Right ventricle myocardium inferior (tissue), 1 donor: ENCODE results near the gene STIM2. TPM values are rescaled to one million over a fixed set of nuclear protein-coding genes. Genes with fewer than 3 reads are reported as not detected.
"Not testable (repeated sequence)": the region's sequence is repeated elsewhere in the genome, so short reads cannot be mapped to it uniquely, and the experiment has no call there.

ENCODE experiments used
- ATAC-seq: fragments of 200-7000 bp; cut with Tn5 transposase; one replicate; pipeline ENCODE4 v1.9.1; 2020; ENCODE audit warnings: mild to moderate bottlenecking, moderate library complexity
- DNase-seq: peaks from one replicate; pipeline ENCODE4 v3.0.0; 2021; ENCODE audit errors: missing footprints
- intact Hi-C: fragments of 100-400 bp; cut with DNase I; formaldehyde crosslinking; loops from one replicate; pipeline ENCODE4 v1.11.0; 2022
- total RNA-seq: library from RNA; stranded (reverse); fragmentation: NEBNext Ultra II Directional; extraction: Animal tissue kit (Norgen Biotek cat#: 25700); gene quantifications from one replicate; pipeline ENCODE4 v1.2.1, GENCODE V29; 2021
- donor health status: DM: no; HTN: yes; CAD: no; lungs with severe emphysema.

Gene STIM2
- total RNA-seq, 1 donor from 2014 or later: 9.2 TPM

DNA sequence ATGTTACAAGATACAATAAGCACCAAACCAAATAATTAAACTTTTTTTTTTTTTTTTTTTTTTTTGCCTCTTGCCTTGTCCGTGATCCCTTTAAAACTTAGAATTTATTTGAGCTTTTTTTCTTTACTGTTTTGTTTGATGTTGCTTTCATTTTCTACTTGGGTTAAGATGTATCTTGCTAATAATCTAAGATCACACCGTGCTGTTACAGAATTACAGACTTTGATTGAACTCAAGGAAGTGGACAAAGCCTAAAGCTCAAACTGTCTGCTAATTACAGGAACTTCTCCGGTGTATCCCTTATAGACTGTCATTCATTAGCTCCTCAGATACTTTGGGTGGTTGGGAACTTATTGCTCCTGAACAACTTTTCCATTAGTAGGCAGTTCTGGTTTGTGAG is 26.5 kb downstream of the STIM2 start:
- no peak for DNase-seq
- no peak for ATAC-seq
- intact Hi-C loops: no loop called here

DNA sequence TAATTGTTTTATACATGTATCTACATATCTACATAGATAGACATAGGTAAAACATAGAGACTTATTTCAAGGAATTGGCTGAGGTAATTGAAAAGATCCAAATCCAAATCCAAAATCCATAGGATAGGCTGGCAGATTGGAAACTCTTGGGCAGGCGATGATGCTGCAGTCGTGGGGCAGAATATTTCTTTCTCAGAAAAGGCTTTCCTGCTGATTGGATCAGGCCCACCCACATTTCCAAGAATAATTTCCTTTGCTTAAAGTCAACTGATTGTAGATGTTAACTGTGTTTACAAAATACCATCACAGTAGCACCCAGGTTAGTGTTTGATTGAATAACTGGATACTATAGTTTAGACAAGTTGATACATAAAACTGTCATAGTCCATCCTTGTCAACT is 27.2 kb downstream of the STIM2 start:
- ATAC-seq (no peak), DNase-seq (no peak)
- intact Hi-C loops: no loop called here

DNA sequence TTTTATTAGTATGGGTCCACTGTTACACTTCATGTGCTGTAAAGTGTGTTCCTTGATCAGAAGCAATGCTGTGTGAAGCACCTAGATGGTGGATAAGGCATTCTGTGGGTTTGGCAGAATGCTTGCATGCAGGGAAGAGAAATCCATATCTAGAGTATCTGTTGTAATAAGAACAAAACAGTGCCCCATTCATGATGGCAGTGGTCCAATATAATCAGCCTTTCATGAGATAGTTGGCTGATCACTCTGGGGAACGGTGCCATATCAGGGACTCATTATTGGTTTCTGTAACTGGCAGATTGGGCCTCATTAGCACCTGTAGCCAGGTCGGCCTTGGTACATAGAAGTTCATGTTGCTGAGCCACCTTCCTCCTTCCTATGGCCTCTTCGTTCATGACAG is 28.7 kb downstream of the STIM2 start:
- intact Hi-C loops: no loop called here
- ATAC-seq (no peak), DNase-seq (no peak)

DNA sequence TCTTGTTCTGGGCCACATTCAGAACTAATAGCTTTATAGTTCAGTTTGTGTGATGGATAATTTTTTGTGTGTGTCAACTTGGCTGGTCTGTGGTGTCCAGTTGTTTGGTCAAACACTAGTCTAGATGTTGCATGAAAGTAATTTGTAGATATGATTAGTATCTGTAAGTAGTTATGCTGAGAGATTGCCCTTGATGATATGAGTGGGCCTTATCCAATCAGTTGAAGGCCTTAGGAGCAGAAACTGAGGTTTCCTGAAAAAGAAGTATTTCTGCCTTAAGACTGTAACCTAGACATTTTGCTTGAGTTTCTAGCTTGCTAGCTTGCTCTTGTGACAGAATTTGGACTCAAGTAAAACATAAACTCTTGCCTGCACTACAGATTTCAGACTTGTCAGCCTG is 30.4 kb downstream of the STIM2 start:
- intact Hi-C loops: no loop called here

DNA sequence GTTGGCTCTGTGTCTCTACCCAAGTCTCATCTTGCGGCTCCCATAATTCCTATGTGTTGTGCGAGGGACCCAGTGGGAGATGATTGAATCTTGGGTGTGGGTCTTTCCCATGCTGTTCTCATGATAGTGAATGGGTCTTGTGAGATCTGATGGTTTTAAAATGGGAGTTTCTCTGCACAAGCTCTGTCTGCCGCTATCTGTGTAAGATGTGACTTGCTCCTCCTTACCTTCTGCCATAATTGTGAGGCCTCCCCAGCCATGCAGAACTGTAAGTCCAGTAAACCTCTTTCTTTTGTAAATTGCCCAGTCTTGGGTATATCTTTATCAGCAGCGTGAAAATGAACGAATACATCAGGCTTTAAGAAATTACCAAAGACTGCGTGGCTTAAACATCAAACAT is 31.2 kb downstream of the STIM2 start:
- DNase-seq (no peak), ATAC-seq (no peak)
- intact Hi-C loops: no loop called here

More for the DNA sequence above, 30.4 kb downstream of the STIM2 start:
- no peak for ATAC-seq
- DNase-seq: no peak

DNA sequence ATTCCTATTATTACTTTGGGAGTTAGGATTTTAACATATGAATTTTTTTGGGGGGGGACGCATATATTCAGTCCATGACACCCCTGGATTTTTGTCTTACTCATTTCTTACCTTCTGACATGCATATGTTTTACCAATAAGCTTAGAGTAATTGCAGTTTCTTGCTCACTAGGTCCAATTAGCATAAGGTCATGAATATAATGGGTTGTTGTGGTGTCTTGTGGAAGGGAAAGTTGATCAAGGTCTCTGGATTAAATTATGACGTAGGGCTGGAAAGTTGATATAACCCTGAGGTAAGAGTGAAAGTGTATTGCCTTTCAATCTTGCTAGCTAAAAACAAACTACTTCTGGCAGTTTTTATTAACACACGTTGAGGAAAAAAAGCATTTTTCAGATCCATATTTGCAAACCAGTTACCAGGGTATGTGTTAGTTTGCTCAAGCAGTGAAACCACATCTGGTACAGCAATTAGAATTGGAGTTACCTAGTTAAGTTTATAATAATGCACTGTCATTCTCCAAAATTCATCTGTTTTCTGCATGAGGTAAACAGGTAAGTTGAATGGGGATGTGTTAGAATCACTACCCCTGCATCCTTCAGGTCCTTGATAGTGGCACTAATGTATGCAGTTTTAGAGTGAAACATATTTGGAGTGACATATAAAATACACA is 32.0 kb downstream of the STIM2 start:
- no peak for DNase-seq
- intact Hi-C loops: no loop called here
- no peak for ATAC-seq

DNA sequence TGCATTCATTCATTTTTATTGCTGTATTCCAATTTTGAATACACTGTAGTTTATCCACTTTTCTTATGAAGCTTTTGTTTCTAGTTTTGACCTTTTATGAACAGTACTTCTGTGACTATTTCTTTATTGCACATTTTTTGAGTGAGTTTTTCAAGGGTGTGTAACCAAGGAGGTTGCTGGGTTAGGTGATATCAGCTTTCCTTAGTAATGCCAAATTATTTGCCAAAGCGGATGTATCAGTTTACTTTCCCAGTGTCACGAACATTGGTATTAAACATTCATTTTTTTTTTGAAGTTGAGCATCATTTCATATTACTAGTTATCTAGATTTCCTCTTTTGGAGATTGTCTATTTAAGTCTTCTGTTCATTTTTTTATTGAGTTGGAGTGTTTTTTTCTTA is 32.9 kb downstream of the STIM2 start:
- intact Hi-C loops: no loop called here
- no peak for DNase-seq
- ATAC-seq: no peak

DNA sequence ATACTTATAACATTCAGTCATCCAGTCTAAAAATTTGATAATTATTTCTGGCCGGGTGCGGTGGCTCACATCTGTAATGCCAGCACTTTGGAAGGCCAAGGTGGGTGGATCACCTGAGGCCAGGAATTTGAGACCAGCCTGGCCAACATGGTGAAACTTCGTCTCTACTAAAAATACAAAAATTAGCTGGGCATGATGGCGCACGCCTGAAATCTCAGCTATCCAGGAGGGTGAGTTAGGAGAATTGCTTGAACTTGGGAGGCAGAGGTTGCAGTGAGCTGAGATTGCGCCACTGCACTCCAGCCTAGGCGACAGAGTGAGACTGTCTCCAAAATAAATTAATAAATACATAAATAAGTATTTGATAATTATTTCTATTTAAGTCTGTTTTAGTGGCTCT is 34.2 kb downstream of the STIM2 start:
- intact Hi-C loops, ATAC-seq: not testable (repeated sequence)

DNA sequence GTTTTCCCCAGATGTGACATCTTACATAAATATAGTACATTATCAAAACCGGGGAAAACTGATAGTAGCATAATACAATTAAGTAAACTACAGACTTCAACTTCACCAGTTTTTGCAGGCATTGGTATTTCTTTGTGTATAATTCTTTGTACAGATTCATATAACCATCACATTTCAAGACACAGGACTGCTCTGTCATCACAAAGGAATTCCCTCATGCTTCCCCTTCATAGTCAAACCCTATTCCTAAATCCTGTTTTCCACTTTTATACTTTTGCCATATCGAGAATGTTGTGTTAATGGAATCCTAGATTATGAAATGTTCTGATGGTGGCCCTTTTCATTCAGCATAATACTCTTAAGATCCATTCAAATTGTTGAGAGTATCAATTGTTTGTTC is 36.0 kb downstream of the STIM2 start:
- intact Hi-C loops: no loop called here
- ATAC-seq (no peak), DNase-seq (no peak)

More for the DNA sequence above, 34.2 kb downstream of the STIM2 start:
- DNase-seq: not testable (repeated sequence)

DNA sequence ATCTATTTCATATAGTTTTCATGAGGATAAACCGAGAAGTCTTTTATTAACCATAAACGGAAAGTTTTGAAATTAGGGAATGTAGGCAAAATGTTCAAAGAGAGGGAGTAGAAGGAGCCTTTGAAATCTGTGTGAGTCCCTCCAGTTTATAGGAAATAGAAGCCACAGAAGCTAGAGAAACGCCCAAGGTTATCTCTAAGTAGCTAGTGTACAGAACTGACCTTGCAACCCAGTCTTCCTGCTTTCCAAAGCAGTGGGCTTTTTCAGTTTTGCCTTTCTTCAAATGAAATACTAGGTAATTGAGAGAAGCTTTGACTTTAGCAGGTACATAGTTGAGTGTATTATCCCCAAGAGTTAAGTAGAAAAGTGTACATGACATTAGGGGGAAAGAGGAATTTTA is 39.4 kb downstream of the STIM2 start:
- intact Hi-C loops: no loop called here
- no peak for ATAC-seq
- DNase-seq: no peak

DNA sequence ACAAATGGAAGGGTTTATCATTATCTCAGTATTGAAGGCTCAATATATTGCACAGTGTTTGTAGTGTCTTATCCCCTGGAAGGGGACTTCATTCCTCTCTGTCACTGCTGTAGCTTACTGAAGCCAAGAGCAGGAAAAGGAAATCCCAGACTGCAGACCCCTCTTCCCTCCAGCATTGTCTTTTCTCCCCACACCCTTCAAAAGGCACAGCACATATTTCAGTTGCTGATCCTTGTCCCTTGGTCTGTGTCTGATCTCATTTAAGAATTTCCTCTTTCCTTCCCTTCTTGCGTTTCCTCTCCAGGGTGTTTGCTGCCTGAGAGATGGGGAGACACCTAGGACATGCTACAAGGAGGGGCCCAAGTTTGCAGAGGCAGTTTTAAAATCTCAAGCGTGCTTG is 40.1 kb downstream of the STIM2 start:
- ATAC-seq: no peak
- intact Hi-C loops: no loop called here
- no peak for DNase-seq

DNA sequence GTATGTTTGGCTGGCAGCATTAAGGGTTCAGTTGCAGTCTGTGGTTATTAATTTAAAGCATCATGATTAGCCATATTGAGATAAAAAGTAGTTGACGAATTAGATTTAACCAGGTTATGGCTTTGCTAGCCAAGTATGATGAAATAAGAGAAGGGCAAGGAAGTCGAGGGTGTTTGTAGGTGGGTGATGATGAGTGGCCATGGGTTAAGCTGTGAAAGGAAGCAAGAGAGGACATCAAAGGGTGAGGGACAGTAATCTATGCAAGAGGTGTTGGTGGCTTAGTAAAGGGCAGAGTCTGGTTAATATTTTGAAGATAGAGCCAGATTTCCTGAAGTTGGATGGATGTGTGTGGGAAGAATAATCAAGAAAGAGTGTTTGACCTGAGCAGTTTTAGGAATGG is 44.5 kb downstream of the STIM2 start:
- ATAC-seq: no peak
- DNase-seq: no peak
- intact Hi-C loops: no loop called here

DNA sequence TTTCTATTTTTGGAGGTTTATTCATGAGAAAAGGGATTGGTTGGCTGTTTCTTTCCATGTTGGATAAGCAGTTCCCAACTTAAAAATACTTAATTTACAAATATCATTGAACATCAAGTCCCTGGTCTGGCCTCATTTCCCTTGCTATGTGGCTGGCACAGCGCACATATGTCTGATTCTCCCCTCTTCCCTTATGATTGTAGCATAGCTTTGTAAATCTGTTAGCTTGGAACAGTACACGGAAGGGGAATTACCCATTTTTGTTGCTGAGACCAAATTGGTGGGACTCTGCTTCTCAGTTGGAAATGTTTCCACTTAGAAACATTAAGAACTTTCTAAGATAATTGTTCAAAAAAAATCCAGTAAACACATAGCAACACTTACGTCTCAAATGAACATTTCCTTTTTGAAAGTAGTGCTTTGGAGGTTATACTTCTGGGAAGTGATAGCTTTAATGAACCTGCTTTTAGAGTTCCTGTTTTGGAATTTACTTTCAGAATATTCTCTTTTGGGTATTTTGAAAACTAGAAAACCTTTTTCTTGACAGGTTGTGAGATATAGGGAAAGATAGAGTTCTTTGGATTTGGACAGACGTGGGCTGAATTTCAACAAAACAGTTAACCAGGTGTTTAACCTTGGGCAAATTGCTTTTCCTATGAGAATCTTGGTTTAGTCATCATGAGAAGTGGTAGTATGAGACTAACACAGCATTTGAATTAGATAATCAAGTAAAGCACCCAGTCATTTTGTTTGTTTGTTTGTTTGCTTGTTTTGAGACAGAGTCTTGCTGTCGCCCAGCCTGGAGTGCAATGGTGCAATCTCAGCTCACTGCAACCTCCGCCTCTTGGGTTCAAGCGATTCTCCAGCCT is 47.3 kb downstream of the STIM2 start:
- DNase-seq: no peak

DNA sequence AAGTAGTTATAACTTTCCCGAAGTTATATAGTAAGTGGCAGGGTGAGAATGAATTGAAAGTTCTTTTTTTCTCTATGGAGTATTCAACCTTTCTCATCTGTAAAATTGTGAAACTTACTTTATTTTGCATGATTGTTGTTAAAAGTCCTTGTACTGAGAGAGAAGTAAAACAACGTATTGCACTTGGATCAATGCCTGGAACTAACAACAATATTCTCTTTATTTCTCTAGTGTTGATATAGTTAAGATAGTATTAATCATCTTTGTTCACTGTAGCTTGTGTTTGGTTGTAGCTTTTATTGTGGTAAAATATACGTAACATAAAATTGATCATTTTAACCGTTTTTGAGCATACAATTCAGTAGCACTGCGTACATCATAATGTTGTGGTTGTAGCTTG is 48.7 kb downstream of the STIM2 start:
- intact Hi-C loops: no loop called here
- no peak for ATAC-seq
- no peak for DNase-seq

More for the DNA sequence above, 47.3 kb downstream of the STIM2 start:
- intact Hi-C loops: no loop called here
- no peak for ATAC-seq

DNA sequence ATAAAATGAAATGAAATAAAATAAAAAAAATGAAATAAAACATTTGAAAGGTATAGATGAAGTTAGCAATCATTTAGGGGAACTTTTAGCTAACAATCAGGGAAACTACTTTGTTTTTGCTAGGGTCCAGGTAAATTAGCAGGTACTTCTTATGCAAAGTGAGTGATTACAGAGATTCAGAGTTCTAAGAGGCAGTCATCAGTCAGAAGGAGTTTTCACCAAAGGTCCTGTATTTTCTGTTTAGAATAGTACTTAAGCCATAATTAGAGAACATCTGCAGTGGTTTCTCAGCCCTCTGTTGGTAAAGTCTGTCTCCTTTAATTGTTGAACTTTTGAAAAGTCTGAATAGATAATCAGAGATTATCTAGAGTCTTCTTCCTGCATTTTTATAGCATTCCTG is 50.6 kb downstream of the STIM2 start:
- ATAC-seq: no peak
- intact Hi-C loops: loop anchor here (5.0 kb wide), 1 partner anchor 39 kb away; no protein-coding TSS in a partner anchor
- DNase-seq: no peak

DNA sequence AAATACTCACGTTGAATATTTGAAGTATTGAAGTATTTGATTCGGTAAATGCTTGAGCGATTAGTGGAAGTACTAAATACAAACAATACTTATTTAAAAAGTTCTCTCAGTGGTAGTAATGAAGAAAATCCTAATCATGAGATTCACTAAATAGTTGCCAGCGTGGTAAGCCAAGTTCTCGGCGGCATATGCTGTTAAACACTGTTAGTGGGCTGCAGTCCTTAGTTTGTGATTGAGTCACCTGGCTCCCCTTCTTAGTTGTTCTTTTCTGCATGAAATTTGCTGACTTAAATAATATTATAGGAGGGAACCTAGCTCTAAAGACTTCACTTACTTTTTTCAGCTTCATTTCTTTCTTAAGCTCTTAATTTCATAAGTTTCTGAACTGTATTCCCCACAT is 51.4 kb downstream of the STIM2 start:
- ATAC-seq: no peak
- intact Hi-C loops: loop anchor here (5.0 kb wide), 1 partner anchor 40 kb away; no protein-coding TSS in a partner anchor
- DNase-seq: no peak

DNA sequence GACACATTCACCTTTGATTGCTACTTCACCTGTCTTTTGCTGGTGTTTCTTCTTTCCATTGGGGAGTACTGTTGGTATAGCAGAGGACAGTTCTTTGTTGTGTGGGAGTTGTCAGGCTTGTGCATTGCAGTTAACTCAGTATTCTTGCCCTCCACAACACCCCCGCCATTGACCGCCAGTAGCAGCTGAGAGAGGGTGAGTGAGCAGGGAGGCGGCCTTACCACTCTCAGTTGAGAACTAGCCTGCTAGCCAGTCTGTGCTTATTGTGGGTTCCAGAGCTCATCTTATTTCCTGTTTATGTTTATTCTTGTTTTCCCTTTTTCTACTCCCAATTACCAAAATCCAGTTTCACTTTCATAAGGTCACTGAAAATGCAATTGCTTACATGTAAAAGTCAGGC is 52.2 kb downstream of the STIM2 start:
- intact Hi-C loops: loop anchor here (5.0 kb wide), 1 partner anchor 41 kb away; no protein-coding TSS in a partner anchor
- no peak for DNase-seq
- no peak for ATAC-seq

DNA sequence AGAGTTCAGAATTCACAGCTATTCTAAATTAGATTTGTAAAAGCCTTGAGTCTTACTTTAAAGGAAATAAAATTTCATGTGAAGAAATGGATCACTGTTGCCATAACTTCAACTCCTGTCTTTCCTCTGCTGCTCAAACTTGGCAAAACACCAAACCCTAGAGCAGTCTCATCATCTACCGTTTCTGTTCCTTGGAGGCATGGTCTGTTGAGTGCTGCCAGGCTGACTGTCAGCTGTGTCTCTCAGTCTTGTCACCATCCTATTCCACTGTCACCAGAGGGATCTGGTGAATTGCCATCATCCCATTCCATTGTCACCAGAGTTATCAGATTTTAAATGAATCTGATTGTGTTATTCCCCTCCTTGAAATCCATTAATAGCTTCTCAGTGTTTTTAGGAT is 55.6 kb downstream of the STIM2 start:
- DNase-seq (no peak), ATAC-seq (no peak)
- intact Hi-C loops: no loop called here

DNA sequence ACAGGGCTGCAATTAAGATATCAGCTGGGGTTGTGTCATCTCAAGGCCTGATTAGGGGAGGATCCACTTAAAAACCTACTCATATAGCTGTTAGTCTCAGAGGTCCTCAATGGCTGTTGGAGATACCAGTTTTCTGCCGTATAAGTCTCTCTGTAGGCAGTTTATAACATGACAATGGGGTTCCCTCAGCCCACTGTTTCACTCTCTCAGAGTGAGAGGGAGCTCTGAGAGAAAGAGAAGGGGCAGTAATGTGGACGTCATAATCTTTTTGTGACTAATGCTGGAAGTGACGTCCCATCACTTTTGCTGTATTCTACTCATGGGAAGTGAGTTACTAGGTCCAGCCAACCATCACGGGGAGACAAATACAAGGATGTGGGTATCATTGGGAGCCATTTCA is 70.3 kb downstream of the STIM2 start:
- intact Hi-C loops: no loop called here
- DNase-seq (no peak), ATAC-seq (no peak)

DNA sequence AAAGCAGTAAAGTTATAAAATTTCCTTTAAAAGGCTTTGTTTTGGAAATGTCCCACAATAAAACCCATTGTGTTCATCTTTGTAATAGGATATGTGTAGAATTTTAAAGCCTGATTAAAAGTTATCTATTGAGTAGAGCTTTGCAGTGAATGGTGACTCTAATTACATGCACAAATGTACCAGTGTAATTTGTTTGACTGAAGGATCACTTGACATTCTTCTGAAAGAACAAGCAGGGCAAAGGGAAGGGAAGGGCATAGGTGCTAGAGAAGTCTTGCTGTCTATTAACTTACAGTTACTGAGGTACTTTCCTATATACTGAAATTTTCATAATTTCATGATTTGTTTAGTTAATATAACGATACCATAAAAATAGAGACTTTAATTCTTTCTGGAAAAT is 70.8 kb downstream of the STIM2 start:
- no peak for ATAC-seq
- DNase-seq: no peak
- intact Hi-C loops: no loop called here
